ENCODE data around the gene RABGAP1L.

DNA sequence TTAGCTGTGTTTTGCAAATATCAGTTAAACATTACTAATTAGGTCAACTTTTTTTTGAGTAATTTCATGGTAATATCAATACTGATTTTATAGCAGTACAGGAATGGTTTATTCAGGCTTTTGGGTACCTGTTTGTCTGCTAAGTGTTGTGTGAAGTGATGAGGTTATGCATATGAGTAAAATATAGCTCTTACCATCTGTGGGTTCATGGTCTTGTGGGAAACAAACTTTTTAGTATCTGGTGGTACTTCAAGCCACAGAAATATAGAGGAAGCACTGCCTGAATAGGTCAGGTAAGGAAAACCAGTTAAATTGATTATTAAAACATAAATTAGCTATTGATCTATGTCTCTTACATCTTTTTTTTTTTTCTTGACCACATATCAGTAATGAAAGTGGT is 113.9 kb downstream of the RABGAP1L start:
- TF ChIP-seq, protein P1, sequence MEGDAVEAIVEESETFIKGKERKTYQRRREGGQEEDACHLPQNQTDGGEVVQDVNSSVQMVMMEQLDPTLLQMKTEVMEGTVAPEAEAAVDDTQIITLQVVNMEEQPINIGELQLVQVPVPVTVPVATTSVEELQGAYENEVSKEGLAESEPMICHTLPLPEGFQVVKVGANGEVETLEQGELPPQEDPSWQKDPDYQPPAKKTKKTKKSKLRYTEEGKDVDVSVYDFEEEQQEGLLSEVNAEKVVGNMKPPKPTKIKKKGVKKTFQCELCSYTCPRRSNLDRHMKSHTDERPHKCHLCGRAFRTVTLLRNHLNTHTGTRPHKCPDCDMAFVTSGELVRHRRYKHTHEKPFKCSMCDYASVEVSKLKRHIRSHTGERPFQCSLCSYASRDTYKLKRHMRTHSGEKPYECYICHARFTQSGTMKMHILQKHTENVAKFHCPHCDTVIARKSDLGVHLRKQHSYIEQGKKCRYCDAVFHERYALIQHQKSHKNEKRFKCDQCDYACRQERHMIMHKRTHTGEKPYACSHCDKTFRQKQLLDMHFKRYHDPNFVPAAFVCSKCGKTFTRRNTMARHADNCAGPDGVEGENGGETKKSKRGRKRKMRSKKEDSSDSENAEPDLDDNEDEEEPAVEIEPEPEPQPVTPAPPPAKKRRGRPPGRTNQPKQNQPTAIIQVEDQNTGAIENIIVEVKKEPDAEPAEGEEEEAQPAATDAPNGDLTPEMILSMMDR (IDR thresholded peaks at IDR 0.05; ENCODE audit: low read depth, low read length): no peak
- no peak for TF ChIP-seq EZH2phosphoT487 (IDR thresholded peaks at IDR 0.05; ENCODE audit: low read depth)
